ENCODE data around the gene TSC2. TPM values are rescaled to one million over a fixed set of nuclear protein-coding genes. Genes with fewer than 3 reads are reported as not detected.

Gene TSC2
- total and polyA plus RNA-seq, 4 donors: 23.3 to 51.2 (median 28.7) TPM

- WGBS: 83% methylated on average over 21 of the region's 21 CpGs
- no peak overlapping the region for H3K27ac ChIP-seq (ENCODE audit: low read depth in 1 of 2, low read length in 2 of 2)
- peaks cover 13 to 27% (median 13%) of the 10 kb centered on the region in 4 donors for H3K36me3 ChIP-seq (ENCODE audit: control insufficient read depth in 4 of 4, insufficient read depth in 3 of 4, low read depth in 1 of 4, low read length in 3 of 4)
- TF ChIP-seq MAX (IDR thresholded peaks at IDR 0.05): no peak
- TF ChIP-seq EGR1 (IDR thresholded peaks at IDR 0.05; ENCODE audit: low read depth in 2 of 2): no peak
- no peak for TF ChIP-seq CTCF (IDR thresholded peaks at IDR 0.05; ENCODE audit: low read depth, low read length, missing input control)
- TF ChIP-seq HNF4A (conservative IDR thresholded peaks at IDR 0.05): no peak
- TF ChIP-seq HNF4G (IDR thresholded peaks at IDR 0.05): no peak
- TF ChIP-seq GABPA (IDR thresholded peaks at IDR 0.05 in 1 of 2, conservative IDR thresholded peaks at IDR 0.05 in 1 of 2): no peak
- no peak for TF ChIP-seq ZBTB33 (IDR thresholded peaks at IDR 0.05)
- no peak for TF ChIP-seq FOXA1 (IDR thresholded peaks at IDR 0.05)
- TF ChIP-seq RAD21 (IDR thresholded peaks at IDR 0.05): no peak
- no peak for TF ChIP-seq RXRA (IDR thresholded peaks at IDR 0.05)
- no peak for TF ChIP-seq FOXA2 (IDR thresholded peaks at IDR 0.05)
- no peak for TF ChIP-seq NR2F2 (IDR thresholded peaks at IDR 0.05)
- no peaks in the 10 kb centered on the region for H3K27me3 ChIP-seq (ENCODE audit: control insufficient read depth in 4 of 4, insufficient read depth in 4 of 4, low read length in 3 of 4)
- H3K9ac ChIP-seq (ENCODE audit: low read depth in 1 of 2, low read length in 2 of 2): no peak overlapping the region
- DNase-seq (ENCODE audit: low spot score): no peak
- no peak overlapping the region for H3K4me3 ChIP-seq (ENCODE audit: low read depth in 1 of 3, low read length in 3 of 3)
- peaks cover 36 to 59% (median 53%) of the 10 kb centered on the region in 4 donors for H3K4me1 ChIP-seq (ENCODE audit: control insufficient read depth in 4 of 4, insufficient read depth in 4 of 4, low read length in 3 of 4)
- H3K9me3 ChIP-seq (ENCODE audit: control insufficient read depth in 4 of 4, low read length in 3 of 4): no peaks in the 10 kb centered on the region
Observed at GRCh38 chr16:2005646-2006045, 42.1 kb upstream of the TSC2 start.

- no peak for DNase-seq (ENCODE audit: low spot score)
- 94% methylated on average over 8 of the region's 8 CpGs for WGBS
- no peaks in the 10 kb centered on the region for H3K27me3 ChIP-seq (ENCODE audit: control insufficient read depth in 4 of 4, insufficient read depth in 4 of 4, low read length in 3 of 4)
- H3K4me3 ChIP-seq (ENCODE audit: low read depth in 1 of 3, low read length in 3 of 3): no peak overlapping the region
- peaks cover 36 to 59% (median 53%) of the 10 kb centered on the region in 4 donors for H3K4me1 ChIP-seq (ENCODE audit: control insufficient read depth in 4 of 4, insufficient read depth in 4 of 4, low read length in 3 of 4)
- no peaks in the 10 kb centered on the region for H3K9me3 ChIP-seq (ENCODE audit: control insufficient read depth in 4 of 4, low read length in 3 of 4)
- no peak overlapping the region for H3K27ac ChIP-seq (ENCODE audit: low read depth in 1 of 2, low read length in 2 of 2)
- peaks cover 8 to 20% (median 10%) of the 10 kb centered on the region in 4 donors for H3K36me3 ChIP-seq (ENCODE audit: control insufficient read depth in 4 of 4, insufficient read depth in 3 of 4, low read depth in 1 of 4, low read length in 3 of 4)
- H3K9ac ChIP-seq (ENCODE audit: low read depth in 1 of 2, low read length in 2 of 2): no peak overlapping the region
- TF ChIP-seq RAD21 (IDR thresholded peaks at IDR 0.05): no peak
- no peak for TF ChIP-seq TAF1 (conservative IDR thresholded peaks at IDR 0.05)
- no peak for TF ChIP-seq HNF4G (IDR thresholded peaks at IDR 0.05)
Observed at GRCh38 chr16:2006317-2006716, 41.5 kb upstream of the TSC2 start.

GRCh38 chr16:2007081-2007836 is 40.5 kb upstream of the TSC2 start:
- Histone ChIP-seq H3K9me3 (ENCODE audit: control insufficient read depth in 4 of 4, low read length in 3 of 4) (no peaks in the 10 kb centered on the region), H3K4me3 (ENCODE audit: low read depth in 1 of 3, low read length in 3 of 3) (no peak overlapping the region), H3K27ac (ENCODE audit: low read depth in 1 of 2, low read length in 2 of 2) (peak overlapping the region; percentile 23 to 60), H3K27me3 (ENCODE audit: control insufficient read depth in 4 of 4, insufficient read depth in 4 of 4, low read length in 3 of 4) (no peaks in the 10 kb centered on the region), H3K9ac (ENCODE audit: low read depth in 1 of 2, low read length in 2 of 2) (peak overlapping the region in 1 of 2 donors; percentile 5), H3K36me3 (ENCODE audit: control insufficient read depth in 4 of 4, insufficient read depth in 3 of 4, low read depth in 1 of 4, low read length in 3 of 4) (peaks cover under 1 to 11% (median 2%) of the 10 kb centered on the region in 4 donors), H3K4me1 (ENCODE audit: control insufficient read depth in 4 of 4, insufficient read depth in 4 of 4, low read length in 3 of 4) (peaks cover 36 to 59% (median 53%) of the 10 kb centered on the region in 4 donors)
- WGBS: 73% methylated on average over 16 of the region's 16 CpGs
- no peak for DNase-seq (ENCODE audit: low spot score)
- TF ChIP-seq HNF4G (IDR thresholded peaks at IDR 0.05): no peak
- TF ChIP-seq RXRA (IDR thresholded peaks at IDR 0.05): no peak
- TF ChIP-seq FOXA1 (IDR thresholded peaks at IDR 0.05): no peak
- TF ChIP-seq MAX (IDR thresholded peaks at IDR 0.05): no peak
- TF ChIP-seq HNF4A (conservative IDR thresholded peaks at IDR 0.05): no peak
- TF ChIP-seq SP1 (IDR thresholded peaks at IDR 0.05): no peak
- TF ChIP-seq JUND (IDR thresholded peaks at IDR 0.05): no peak
- TF ChIP-seq EGR1 (IDR thresholded peaks at IDR 0.05; ENCODE audit: low read depth in 2 of 2): no peak
- no peak for TF ChIP-seq GABPA (IDR thresholded peaks at IDR 0.05 in 1 of 2, conservative IDR thresholded peaks at IDR 0.05 in 1 of 2)
- no peak for TF ChIP-seq REST (IDR thresholded peaks at IDR 0.05)
- no peak for TF ChIP-seq ATF3 (IDR thresholded peaks at IDR 0.05)
- no peak for TF ChIP-seq NR2F2 (IDR thresholded peaks at IDR 0.05)
- no peak for TF ChIP-seq YY1 (IDR thresholded peaks at IDR 0.05)
- no peak for TF ChIP-seq FOXA2 (IDR thresholded peaks at IDR 0.05)

Measured in liver (tissue), 9 donors.